GM19397 (cell line): Measurements from ENCODE around the gene TBCD.

Experiments used
- ATAC-seq: cut with Tn5 transposase; IDR thresholded peaks from one replicate; pipeline ENCODE4 v1.9.1; 2021; ENCODE audit warnings: mild to moderate bottlenecking, moderate library complexity; ENCODE audit not compliant: unreplicated experiment

TBCD gene

DNA sequence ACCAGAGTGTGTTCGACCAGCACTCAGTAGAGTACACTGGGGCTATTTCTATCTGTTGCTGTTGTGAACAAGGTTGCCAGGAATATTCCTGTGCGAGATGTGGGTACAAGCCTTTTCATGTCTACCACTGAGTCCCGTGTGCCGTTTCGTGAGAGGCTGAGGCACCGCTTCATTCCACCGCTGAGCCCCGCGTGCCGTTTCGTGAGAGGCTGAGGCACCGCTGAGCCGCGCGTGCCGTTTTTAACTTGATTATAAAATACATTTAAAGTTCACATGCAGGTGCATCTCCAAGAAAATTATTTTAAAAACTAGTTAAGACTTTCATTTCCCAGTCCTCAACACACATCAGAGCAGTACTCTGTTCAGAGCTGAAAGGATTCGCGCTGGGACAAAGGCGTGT, 166.6 kb downstream of the TBCD start:
- no peak for ATAC-seq

DNA sequence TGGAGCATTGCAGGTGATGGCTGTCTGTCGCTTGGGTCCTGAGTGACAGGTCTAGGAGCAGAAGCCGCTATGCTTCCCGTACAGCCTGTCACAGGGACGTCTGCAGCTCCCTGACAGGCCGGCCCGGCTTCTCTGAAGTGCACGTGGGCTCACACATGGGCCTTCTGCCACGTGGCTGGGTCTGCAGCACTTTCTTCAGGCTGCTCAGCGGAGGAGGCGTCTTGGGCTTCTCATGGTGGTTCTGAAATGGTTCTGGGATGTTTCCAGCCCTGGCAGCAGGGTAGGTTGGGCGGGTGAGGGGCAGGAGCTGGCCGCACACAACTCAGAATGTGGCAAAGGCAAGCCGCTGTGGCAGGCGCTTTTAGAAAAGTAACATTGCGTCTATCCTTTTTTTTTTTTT, 168.3 kb downstream of the TBCD start:
- ATAC-seq, result no peak

DNA sequence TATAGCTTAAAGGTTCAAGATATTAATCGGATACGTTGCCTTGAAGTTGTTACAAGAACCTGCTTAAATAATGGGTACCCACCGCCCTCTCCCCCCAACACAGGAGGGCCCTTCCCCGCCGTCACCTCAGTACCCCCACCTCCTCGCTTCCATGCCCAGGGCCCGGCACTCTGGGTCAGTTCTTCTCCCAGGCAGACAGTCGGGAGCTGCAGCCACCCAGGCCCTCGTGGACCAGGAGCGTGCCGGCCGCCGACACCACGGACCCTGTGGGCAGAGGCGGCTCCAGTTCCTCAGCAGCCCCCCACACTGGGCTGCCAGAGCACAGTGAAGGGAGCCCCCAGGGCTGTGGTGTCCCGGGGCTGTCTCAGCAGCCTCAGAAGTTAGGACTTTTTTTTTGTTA, 168.8 kb downstream of the TBCD start:
- no peak for ATAC-seq

DNA sequence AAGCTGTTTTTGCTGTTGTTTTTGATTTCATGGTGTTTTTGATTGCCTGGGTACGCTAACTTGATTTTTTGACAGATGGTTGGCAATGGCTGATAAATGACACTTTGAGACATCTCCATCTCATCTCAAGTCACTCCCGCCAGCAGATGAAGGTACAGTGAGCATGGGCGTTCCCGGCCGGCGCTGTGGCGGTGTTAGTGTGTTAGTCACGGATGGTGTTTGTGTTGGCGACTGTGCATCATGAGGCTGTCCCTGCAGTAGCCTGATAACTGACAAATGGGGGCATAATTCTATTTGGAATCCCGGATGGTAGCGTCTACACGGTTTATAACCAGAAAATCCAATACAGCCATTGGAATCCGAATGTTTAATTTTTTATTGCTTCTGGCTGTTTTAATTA, 169.6 kb downstream of the TBCD start:
- no peak for ATAC-seq

DNA sequence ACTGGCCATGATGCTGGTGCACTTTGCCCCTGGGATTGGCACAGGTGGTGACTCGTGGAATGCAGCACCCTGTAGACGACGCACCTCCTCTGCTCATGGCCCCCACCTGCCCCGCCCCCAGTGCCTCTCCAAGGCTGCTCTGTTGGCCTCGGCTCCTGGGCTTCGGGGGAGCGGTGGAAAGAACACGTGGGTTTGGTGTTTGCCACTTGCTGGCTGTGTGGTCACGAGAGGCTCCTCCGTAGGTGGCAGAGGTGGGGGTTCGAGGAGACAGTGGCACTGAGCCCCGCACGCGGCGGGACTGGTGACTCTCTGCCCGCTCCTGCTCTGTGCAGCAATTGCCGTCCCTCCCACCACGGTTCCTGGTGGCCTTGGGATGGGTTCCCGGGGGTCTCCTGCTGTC, 170.8 kb downstream of the TBCD start:
- ATAC-seq, result no peak

DNA sequence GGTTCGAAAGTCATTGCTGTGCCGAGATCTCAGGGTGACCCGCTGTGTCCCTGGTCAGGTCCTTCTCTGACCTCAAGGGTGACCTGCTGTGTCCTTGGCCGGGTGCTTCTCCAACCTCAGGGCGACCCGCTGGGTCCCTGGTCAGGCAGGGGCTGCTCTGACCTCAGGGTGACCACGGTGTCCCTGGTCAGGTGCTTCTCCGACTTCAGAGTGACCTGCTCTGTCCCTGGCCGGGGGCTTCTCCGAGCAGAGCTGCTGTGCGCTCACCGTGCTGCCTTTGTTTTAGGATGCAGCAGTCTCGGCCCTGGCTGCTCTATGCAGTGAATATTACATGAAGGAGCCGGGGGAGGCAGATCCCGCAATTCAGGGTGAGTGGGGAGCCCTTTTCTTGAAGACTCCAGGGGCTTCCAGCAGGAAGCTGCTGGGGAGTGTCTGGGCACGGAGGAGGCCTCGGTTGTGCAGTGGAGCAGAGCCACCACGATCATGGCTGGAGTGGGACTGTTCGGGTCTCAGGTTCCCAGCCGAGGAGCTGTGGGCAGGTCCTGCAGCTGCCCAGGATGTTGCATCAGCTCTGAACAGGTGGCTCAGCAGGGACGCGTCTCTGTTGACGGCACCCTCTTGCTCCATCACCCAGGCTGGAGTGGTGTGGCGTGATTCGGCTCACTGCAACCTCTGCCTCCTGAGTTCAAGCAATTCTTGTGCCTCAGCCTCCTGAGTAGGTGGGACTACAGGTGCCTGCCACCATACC, 171.7 kb downstream of the TBCD start:
- no peak for ATAC-seq

DNA sequence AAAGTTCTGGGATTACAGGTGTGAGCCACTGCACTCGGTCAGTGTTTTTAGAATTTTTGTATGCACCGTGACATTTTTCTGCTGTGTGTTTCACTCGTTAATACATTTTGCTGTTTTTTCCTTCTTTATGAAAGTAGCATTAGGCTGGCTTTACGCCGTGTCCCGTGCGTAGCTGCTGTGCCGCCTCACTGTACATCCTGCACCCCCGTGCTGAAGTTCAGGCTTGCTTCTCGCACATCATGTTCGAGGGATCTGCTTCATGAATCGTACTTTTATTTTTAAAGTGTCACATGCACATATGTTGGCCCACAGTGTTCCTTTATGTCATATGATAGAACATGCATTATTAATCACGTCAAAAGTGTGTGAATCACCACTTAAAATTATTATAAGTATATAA, 172.3 kb downstream of the TBCD start:
- ATAC-seq, result no peak

DNA sequence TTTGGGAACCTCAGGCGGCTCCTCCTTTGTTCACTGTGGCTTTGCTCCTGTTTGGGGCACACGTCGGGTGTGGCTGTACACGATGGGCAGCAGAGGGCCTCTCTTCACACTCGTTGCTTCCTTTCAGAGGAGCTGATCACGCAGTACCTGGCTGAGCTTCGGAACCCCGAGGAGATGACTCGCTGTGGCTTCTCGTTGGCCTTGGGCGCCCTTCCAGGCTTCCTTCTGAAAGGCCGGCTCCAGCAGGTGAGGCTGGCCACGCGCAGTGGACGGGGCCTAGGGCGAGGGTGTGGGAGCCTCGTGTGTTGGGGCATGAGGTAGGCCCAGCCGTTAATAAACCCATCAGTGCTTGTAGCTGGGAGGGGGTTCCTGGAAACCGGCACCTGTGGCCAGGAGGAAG, 172.9 kb downstream of the TBCD start:
- ATAC-seq, result no peak

DNA sequence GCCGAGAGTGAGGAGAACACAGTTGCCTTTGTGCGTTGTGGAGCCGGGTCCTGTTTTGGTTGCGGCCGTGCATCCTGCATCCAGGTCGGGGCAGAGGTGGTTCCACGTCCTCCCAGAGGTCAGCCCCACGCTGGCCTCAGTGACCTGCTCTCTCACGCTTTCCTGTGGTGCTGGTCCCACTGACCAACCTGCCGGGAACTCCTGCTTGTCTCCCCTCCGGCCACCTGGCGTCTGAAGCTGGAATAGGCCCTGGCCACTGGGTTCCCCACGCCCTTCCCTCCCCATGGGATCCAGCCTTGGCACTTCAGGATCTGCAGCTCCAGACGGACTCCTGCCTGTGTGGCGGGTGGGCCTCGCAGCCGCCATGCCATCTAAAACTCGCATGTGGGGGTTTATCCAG, 173.5 kb downstream of the TBCD start:
- ATAC-seq, result no peak

DNA sequence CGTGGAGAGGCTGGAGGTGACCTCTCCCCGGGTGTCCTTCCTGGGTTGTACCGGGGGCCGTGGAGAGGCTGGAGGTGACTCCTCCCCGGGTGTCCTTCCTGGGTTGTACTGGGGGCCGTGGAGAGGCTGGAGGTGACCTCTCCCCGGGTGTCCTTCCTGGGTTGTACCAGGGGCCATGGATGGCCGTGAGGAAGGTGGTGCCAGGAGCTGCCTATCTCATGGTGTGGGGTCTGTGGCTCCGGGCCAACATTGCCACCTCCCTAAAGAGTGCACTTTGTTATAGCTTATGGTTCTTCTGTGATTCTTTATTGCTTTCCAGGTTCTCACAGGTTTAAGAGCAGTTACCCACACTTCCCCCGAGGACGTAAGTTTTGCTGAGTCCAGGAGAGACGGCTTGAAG, 174.2 kb downstream of the TBCD start:
- ATAC-seq, result no peak

DNA sequence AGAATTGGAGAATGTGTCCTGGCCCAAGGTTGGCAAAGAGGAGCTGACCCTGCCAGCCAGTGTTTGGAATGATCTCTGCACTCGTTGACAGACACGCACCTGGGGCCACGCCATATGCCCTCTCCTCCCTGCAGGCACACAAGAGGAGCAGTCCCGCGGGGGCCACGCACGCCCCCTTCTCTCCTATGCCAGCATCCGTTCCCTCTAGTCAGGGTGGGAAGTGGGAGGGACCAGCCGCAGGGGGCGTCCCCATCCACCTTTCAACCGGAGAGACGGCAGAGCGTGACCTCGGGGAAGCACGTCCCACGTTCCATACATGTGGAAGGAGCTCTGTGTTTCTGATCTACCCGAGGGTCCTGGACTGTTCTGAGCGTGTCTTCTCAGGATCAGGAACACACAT, 174.9 kb downstream of the TBCD start:
- no peak for ATAC-seq

DNA sequence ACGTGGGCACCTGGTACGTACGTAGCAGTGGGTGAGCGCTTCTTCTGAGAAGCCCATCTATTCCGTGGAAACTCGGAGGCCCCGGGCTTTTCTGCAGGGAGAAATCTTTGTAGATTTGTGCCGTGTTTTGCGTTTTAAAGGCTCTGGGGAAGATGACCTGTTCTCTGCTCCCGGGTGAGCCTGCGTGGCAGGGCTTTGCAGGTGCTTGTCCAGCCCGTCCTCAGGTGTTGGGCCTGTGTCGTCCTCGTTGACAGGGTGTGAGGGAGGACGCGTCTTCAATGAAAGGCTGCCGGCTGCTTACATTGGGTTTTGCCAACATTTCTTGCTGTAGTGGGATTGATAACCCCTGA, 175.4 kb downstream of the TBCD start:
- no peak for ATAC-seq

DNA sequence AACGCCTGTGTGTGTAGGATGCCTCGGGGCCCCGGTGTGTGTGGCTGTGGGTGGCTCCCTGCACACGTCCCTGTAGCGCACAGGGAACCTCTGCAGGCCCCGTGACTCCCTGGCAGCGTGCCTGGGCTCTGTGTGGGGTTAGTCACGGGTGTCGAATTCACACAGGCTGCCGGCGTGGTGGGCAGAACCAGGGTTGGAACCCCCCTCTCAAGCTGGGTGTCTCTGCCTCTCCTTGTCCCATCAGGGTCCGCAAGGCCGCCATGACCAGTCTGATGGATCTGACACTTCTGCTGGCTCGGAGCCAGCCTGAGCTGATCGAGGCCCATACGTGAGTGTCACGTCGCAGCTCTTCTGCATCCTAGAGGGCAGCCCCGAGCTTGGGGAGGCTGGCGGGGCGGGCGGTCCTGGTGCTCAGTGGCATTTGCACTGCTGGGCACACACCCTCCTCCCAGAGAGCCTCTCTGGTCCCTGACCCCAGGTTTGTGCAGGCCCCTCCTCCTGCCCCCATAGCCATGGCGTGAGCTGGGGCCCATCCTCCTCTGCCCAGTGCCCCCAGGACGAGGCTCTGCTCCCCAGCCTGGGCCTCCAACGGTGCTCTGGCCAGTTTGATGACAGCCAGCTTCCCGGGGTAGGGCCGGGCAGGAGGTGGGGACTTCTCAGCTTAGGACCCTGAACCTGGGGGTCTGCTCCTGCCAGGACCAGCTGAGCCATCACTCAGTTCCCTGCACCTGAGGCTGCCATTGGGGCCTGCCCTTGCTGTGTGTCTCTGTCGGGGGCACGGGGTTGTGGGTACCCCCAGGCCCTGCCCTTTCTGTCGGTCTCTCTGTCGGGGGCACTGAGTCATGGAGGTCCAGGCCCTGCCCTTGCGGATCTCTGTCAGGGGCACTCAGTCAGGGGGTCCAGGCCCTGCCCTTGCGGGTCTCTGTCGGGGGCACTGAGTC, 176.1 kb downstream of the TBCD start:
- no peak for ATAC-seq

DNA sequence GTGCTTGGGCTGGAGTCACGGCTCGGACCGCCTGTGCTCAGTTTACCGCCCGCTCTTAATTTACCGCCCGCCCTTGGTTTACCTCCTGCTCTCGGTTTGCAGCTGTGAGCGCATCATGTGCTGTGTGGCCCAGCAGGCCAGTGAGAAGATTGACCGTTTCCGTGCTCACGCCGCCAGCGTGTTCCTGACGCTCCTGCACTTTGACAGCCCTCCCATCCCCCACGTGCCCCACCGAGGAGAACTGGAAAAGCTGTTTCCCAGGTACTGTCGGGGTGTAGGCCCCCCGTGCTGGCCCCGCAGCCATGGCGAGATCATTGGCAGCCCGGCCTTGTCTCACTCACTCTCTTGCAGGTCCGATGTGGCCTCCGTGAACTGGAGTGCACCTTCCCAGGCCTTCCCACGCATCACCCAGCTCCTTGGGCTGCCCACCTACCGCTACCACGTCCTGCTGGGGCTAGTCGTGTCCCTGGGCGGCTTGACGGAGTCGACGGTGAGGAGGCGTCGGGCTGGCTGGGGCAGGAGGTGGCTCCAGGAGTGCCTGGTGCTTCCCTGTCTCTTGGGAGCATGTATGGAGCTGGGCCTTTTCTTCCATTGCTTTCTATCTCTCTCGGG, 177.3 kb downstream of the TBCD start:
- ATAC-seq, result no peak

DNA sequence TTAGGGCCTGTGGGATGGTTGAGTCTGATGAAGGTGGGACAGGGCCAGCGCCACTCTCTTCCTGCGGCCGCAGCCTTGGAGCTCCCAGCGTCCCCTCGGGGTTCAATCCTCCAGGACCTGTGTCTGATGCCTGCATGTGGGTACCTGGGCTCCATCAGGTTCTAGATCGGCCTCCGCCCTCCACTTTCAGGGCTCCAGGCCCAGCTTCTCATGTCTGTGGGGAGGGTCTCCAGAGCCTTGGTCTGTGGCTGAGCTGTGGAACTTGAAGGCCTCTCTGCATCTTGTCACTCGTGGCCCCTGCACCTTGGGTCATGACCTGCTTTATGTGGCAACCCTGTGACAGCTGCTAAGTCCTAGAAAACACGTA, 177.8 kb downstream of the TBCD start:
- ATAC-seq, result no peak

DNA sequence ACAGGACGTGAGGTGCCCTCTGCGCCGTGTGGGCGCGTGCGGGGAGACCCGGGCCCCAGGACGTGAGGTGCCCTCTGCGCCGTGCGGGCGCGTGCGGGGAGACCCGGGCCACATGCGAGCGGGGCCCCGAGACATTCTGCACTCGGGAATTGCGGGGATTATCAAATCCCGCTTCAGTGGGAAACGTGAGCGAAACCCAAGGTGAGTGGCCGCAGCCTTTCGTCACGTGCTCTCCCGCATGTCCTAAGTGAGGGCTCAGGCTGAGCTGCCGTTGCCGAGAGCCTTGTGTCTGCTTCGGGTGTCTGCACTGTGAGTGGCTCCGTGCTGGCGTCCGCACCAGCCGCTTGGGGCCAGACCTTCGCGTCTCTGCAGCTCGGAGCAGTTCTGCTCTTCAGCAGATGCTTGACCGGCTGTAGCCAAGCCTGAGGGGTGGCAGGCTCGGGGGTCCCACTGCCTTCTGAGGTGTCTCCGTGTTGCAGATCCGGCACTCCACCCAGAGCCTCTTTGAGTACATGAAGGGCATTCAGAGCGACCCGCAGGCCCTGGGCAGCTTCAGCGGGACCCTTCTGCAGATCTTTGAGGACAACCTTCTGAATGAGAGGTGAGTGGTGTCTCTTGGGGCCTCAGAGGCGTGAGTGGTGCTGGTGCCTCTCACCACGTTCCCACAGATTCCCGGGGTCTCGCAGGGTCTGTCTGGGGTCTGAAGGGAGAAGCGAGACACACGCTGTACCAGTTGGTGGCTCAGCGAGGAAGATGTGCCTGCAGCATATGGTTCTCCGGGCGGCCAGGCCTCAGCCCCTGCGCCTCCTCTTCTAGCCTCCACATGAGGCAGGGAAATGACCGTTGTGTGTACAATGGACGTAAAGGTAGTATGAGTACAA, 178.4 kb downstream of the TBCD start:
- no peak for ATAC-seq

DNA sequence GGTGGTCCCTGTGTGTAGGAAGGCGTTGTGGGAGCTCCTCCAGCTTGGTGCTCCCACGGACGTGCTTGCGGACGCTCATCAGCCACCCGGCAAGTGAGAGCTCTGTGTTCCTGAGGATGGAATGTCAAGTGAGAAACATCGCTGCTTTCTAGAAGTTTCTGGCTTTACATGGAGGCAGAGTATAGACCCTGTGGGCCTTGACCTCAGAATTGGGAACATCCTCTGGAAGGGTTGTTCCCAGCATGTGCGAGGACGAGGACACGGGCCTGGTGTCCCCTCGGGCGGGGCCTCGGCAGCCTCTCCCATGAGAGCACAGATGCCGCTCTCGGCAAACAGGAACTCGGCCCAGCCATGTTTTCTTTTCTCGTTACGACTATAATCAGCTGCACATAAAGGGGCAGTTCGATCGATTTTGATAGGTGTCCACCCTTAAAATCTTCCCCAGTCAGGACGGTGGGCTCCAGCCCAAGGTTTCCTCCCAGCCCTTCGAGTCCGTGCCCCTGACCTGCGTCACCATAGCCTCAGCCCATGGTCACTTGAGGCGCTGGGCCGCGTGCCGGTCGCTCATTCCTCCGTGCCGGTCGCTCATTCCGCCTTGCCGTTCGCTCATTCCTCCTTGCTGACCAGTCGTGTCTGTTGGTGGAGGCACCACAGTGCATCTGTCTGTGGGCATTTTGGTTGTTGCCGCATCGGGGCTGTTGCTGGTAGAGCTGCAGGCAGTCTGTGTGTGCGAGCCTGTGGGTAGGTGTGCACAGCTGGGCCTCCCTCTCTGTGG, 179.2 kb downstream of the TBCD start:
- ATAC-seq, result no peak

DNA sequence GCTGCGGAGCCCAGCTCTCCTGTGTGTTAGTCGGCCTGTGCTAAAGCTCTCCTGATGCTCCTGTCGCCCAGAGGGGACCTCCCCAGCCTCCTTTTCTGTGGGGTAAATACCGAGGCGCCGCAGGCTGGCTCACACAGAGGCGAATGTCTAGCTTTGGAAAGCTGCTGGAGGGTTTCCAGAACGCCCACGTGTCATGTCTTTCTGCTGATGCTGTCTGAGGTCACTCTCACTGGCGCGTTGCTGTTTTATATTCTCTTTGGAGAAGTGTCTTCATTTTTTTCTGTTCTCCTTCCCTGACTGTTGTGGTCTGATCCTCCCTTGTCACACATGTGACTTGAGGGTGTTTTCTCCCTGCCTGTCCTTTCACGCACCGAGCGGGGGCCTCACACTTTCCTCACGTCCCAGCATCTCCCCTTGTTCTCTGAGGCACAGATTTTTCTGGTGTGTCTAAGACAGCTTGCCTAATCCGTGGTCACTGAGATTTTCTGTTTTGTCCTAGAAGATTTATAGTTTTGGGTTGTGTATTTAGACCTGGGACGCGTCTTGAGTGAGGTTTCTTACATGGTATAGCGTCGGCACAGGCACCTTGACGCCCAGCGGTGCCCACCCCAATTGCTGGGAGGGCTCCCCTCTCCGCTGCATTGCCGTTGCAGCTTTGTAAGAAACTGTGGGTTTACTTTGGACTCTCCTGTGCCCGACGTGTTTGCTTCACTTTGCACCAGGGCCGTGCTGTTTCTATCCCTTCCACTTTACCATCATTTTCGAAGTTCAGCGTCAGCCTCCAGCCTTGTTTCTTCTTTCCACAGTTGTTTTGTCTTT, 180.0 kb downstream of the TBCD start:
- ATAC-seq, result no peak

DNA sequence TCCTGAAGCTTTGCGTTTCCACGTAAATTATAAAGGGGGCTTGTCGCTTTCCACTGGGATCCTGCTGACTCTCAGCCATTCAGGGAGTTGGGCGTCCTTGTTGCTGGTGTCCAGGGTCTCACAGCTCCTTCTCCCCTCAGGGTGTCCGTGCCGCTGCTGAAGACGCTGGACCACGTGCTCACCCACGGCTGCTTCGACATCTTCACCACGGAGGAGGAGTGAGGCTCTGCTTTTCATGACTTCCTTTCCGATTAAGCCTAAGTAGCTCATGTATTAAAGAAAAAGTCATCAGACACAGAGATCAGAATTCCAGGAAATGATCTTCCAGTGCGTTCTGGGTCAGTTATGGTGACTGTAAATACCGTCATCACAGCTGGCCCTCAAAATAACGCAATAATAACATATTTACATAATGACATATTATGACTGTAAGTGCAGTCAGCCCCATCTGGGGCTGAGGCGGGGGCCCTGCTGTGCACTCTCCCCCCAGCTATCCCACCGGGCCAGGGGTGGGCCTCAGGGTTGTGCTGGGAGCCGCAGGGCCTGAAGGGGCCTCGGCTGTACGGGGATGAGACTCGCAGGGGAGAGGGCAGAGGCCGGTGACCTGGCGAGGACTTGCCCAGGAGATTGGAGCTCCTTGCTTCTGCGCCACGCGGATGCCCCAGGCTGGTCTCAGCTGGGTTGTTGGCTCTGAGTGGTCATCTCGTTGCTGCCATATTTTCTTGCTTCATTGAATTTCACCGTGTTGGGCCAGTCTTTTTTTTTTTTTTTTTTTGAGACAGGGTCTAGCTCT, 180.8 kb downstream of the TBCD start:
- ATAC-seq, result no peak
